Neural crest cell (in vitro differentiated cells): ENCODE data around the gene PER1. TPM values are rescaled to one million over a fixed set of nuclear protein-coding genes. Genes with fewer than 3 reads are reported as not detected.
A peak's percentile ranks its signal among the peaks of the same experiment; 100 is the strongest.

Experiments used
- DNase-seq: peaks from one replicate; pipeline ENCODE4 v3.0.0; 2021; ENCODE audit warnings: low read depth, mixed read lengths, low spot score
- H3K27ac Mint-ChIP-seq: one replicate; pipeline ENCODE4 v1.8.0; 2021; ENCODE audit warnings: mild to moderate bottlenecking, mixed read lengths; ENCODE audit not compliant: unreplicated experiment
- H3K27me3 Mint-ChIP-seq: 2 replicates; pipeline ENCODE4 v1.8.0; 2021; ENCODE audit warnings: low read depth, mild to moderate bottlenecking, mixed read lengths
- H3K36me3 Mint-ChIP-seq: 2 replicates; pipeline ENCODE4 v1.8.0; 2021; ENCODE audit warnings: low read depth, mild to moderate bottlenecking, mixed read lengths
- H3K4me1 Mint-ChIP-seq: 2 replicates; pipeline ENCODE4 v1.8.0; 2021; ENCODE audit warnings: mixed read lengths
- H3K4me3 Mint-ChIP-seq: one replicate; pipeline ENCODE4 v1.8.0; 2021; ENCODE audit warnings: mild to moderate bottlenecking, mixed read lengths
- H3K9me3 Mint-ChIP-seq: 2 replicates; pipeline ENCODE4 v1.8.0; 2021; ENCODE audit warnings: mixed read lengths
- CTCF ChIP-seq: fragments of 200-600 bp; sonication (generic); conservative IDR thresholded peaks from 2 replicates; pipeline ENCODE4 v1.5.0; 2021; ENCODE audit warnings: antibody characterized with exemption, mild to moderate bottlenecking
- total RNA-seq: library from RNA; stranded (reverse); gene quantifications from 2 replicates; pipeline ENCODE4 v1.2.1, GENCODE V29; 2021

PER1 gene
- total RNA-seq, 1 donor from 2014 or later, result 38.3 TPM

DNA sequence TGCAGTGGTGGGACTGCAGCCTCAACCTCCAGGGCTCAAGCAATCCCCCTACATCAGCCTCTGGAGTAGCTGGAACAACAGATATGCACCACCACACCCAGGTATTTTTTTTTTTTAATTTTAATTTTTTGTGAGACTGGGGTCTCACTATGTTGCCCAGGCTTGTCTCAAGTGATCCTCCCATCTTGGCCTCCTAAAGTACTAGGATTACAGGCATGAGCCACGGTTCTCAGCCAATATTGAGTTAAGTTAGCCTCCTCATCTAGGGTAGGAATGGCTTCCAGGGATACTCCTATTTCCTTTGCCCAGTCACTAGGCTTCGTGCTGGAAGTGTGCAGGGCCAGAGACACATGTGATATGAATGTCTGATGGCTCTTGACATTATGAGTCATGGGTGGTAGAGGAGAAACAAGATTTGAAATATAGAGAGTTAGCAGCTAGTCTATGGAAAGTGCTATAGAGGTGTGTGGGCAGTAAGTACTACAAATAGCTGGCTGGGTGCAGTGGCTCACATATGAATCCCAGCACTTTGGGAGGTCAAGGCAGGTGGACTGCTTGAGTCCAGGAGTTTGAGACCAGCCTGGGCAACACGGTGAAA is 20.3 kb downstream of the PER1 start:
- DNase-seq, result no peak
- peaks cover 10% of the 10 kb centered on the region for H3K4me1 Mint-ChIP-seq
- H3K27ac Mint-ChIP-seq, result no peak overlapping the region
- no peaks in the 10 kb centered on the region for H3K36me3 Mint-ChIP-seq
- H3K9me3 Mint-ChIP-seq, result no peaks in the 10 kb centered on the region
- peak overlapping the region; percentile 15 for H3K4me3 Mint-ChIP-seq
- no peak for TF ChIP-seq CTCF
- H3K27me3 Mint-ChIP-seq, result peaks cover 37% of the 10 kb centered on the region

DNA sequence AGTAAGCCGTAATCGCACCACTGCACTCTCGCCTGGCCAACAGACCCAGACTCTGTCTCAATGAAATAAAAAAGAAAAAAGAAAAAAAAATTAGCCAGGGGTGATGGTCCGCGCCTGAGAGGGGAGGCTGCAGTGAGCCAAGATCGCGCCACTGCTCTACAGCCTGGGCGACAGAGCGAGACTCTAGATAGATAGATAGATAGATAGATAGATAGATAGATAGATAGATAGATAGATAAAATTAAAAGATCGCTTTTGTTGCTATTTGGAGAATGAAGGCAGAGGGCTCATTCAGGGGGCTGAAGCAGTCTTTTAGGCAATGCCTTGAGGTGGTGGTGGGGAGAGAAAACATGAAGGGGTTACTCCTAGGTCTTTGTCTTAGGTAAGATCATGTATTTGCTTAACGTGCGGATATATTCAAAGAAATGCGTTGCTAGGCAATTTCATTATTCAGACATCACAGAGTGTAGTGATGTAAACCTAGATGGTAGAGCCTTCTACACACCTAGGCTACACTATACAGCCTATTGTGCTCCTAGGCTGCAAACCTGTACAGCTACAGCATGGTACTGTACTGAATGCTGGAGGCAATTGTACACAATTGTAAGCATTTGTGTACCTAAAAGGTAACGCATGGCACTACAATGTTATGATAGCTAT is 23.9 kb downstream of the PER1 start:
- Mint-ChIP-seq H3K4me3 (peak overlapping the region; percentile 42), H3K9me3 (no peaks in the 10 kb centered on the region), H3K4me1 (peaks cover 38% of the 10 kb centered on the region), H3K27ac (no peak overlapping the region), H3K36me3 (no peaks in the 10 kb centered on the region), H3K27me3 (peaks cover 69% of the 10 kb centered on the region)
- no peak for TF ChIP-seq CTCF
- no peak for DNase-seq

GRCh38 chr17:8126491-8127066 is 25.6 kb downstream of the PER1 start:
- H3K36me3 Mint-ChIP-seq, result no peaks in the 10 kb centered on the region
- peak; percentile 30 for DNase-seq
- peaks cover 45% of the 10 kb centered on the region for H3K4me1 Mint-ChIP-seq
- H3K27ac Mint-ChIP-seq, result no peak overlapping the region
- no peaks in the 10 kb centered on the region for H3K9me3 Mint-ChIP-seq
- peak; percentile 15 for TF ChIP-seq CTCF
- H3K27me3 Mint-ChIP-seq, result peaks cover 82% of the 10 kb centered on the region
- H3K4me3 Mint-ChIP-seq, result peak overlapping the region; percentile 90

DNA sequence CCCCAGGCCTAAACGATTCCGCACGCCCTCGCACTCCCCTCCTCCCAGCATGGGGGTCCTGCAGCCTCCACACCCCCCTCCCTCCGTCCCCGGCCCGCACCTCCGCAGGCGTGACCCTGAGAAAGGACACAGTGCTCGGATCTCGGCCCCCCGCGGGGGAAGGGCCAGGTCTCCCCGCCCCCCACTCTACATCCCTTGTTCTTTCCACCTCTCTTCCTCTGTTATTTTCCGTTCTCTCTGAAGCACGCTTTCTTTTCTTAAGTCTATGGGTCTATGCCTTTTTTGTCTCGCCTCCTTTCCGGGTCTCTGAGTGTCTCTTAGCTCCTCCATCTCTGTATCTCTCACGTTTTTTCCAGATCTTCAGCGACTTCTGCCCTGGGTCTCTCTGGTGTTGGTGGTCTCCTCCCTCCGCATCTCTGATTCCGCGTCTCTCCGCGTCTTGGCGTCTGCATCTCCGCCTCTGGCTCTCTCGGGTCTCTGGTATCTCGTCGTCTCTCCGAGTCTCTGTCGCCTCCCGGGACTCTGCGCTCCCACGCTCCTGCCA is 26.2 kb downstream of the PER1 start:
- peaks cover 82% of the 10 kb centered on the region for H3K27me3 Mint-ChIP-seq
- H3K9me3 Mint-ChIP-seq, result no peaks in the 10 kb centered on the region
- no peaks in the 10 kb centered on the region for H3K36me3 Mint-ChIP-seq
- H3K4me1 Mint-ChIP-seq, result peaks cover 47% of the 10 kb centered on the region
- peak overlapping the region; percentile 88 for H3K4me3 Mint-ChIP-seq
- peak; percentile 27 for DNase-seq
- H3K27ac Mint-ChIP-seq, result no peak overlapping the region
- no peak for TF ChIP-seq CTCF

- H3K9me3 Mint-ChIP-seq, result no peaks in the 10 kb centered on the region
- H3K4me1 Mint-ChIP-seq, result peaks cover 54% of the 10 kb centered on the region
- H3K27me3 Mint-ChIP-seq, result peaks cover 89% of the 10 kb centered on the region
- H3K27ac Mint-ChIP-seq, result no peak overlapping the region
- peaks cover 2% of the 10 kb centered on the region for H3K36me3 Mint-ChIP-seq
- H3K4me3 Mint-ChIP-seq, result peak overlapping the region; percentile 88
- TF ChIP-seq CTCF, result no peak
- peak; percentile 93 for DNase-seq
Measured at GRCh38 chr17:8125154-8125946, 26.9 kb downstream of the PER1 start.
